T-helper 22 cell (primary cell): ENCODE data around the gene ATP8B4.

Source experiments
- DNase-seq: peaks from one replicate; pipeline ENCODE4 v3.0.0-alpha.2; 2020; ENCODE audit warnings: low read depth

Gene ATP8B4

GRCh38 chr15:49890689-49891088, 228.3 kb downstream of the ATP8B4 start:
- DNase-seq: no peak

GRCh38 chr15:49889536-49889935, 229.5 kb downstream of the ATP8B4 start:
- DNase-seq: no peak

GRCh38 chr15:49888734-49889133, 230.3 kb downstream of the ATP8B4 start:
- no peak for DNase-seq

GRCh38 chr15:49888323-49888693, 230.7 kb downstream of the ATP8B4 start:
- DNase-seq: no peak

- no peak for DNase-seq
These were observed 231.2 kb downstream of the ATP8B4 start for GRCh38 chr15:49887659-49888322.

GRCh38 chr15:49883121-49883520, 235.9 kb downstream of the ATP8B4 start:
- DNase-seq: no peak

GRCh38 chr15:49881866-49882265, 237.2 kb downstream of the ATP8B4 start:
- DNase-seq: no peak

- DNase-seq: no peak
These were observed 237.6 kb downstream of the ATP8B4 start for GRCh38 chr15:49881433-49881832.

- no peak for DNase-seq
These were observed 241.0 kb downstream of the ATP8B4 start for GRCh38 chr15:49877873-49878521.

- DNase-seq: no peak
These were observed 241.7 kb downstream of the ATP8B4 start for GRCh38 chr15:49877117-49877872.

- DNase-seq: no peak
These were observed 242.5 kb downstream of the ATP8B4 start for GRCh38 chr15:49876401-49877038.

GRCh38 chr15:49875392-49875791, 243.6 kb downstream of the ATP8B4 start:
- no peak for DNase-seq

GRCh38 chr15:49870472-49870871, 248.6 kb downstream of the ATP8B4 start:
- DNase-seq: no peak

GRCh38 chr15:49868348-49868747, 250.7 kb downstream of the ATP8B4 start:
- DNase-seq: no peak

- no peak for DNase-seq
These were observed 252.9 kb downstream of the ATP8B4 start for GRCh38 chr15:49865925-49866757.

GRCh38 chr15:49864251-49864650, 254.8 kb downstream of the ATP8B4 start:
- no peak for DNase-seq

- no peak for DNase-seq
These were observed 255.4 kb downstream of the ATP8B4 start for GRCh38 chr15:49863431-49864224.

- no peak for DNase-seq
These were observed 258.9 kb downstream of the ATP8B4 start for GRCh38 chr15:49860101-49860500.

GRCh38 chr15:49857496-49858475, 261.2 kb downstream of the ATP8B4 start:
- DNase-seq: no peak
